Measurements from ENCODE around the gene PIGU.
A peak's percentile ranks its signal among the peaks of the same experiment; 100 is the strongest.

Gene PIGU

GRCh38 chr20:34561661-34562060 lies 115.2 kb downstream of the PIGU start:
- Histone ChIP-seq H3K9me3 (ENCODE audit: control insufficient read depth in 1 of 2, low read length in 2 of 2) (no peaks in the 10 kb centered on the region), H3K9ac (ENCODE audit: low read depth in 1 of 2, low read length in 2 of 2) (no peak overlapping the region), H3K36me3 (ENCODE audit: control insufficient read depth in 1 of 2, insufficient read depth in 2 of 2, low read length in 2 of 2) (peaks cover 0 to 15% of the 10 kb centered on the region in 2 donors), H3K4me3 (ENCODE audit: low read depth in 1 of 2, low read length in 2 of 2) (no peak overlapping the region), H3K27ac (ENCODE audit: low read depth, low read length) (no peak overlapping the region), H3K4me1 (ENCODE audit: control insufficient read depth in 1 of 2, insufficient read depth in 2 of 2, low read length in 2 of 2) (peaks cover 0 to 3% of the 10 kb centered on the region in 2 donors), H3K27me3 (ENCODE audit: control insufficient read depth in 1 of 2, insufficient read depth in 2 of 2, low read length in 2 of 2) (no peaks in the 10 kb centered on the region)

- no peak overlapping the region for H3K9ac ChIP-seq (ENCODE audit: low read depth in 1 of 2, low read length in 2 of 2)
- H3K4me3 ChIP-seq (ENCODE audit: low read depth in 1 of 2, low read length in 2 of 2): no peak overlapping the region
- no peak overlapping the region for H3K27ac ChIP-seq (ENCODE audit: low read depth, low read length)
- peaks cover 0 to 3% of the 10 kb centered on the region in 2 donors for H3K4me1 ChIP-seq (ENCODE audit: control insufficient read depth in 1 of 2, insufficient read depth in 2 of 2, low read length in 2 of 2)
- no peaks in the 10 kb centered on the region for H3K9me3 ChIP-seq (ENCODE audit: control insufficient read depth in 1 of 2, low read length in 2 of 2)
- no peaks in the 10 kb centered on the region for H3K27me3 ChIP-seq (ENCODE audit: control insufficient read depth in 1 of 2, insufficient read depth in 2 of 2, low read length in 2 of 2)
- peaks cover 0 to 7% of the 10 kb centered on the region in 2 donors for H3K36me3 ChIP-seq (ENCODE audit: control insufficient read depth in 1 of 2, insufficient read depth in 2 of 2, low read length in 2 of 2)
Measured at GRCh38 chr20:34560614-34561013, 116.3 kb downstream of the PIGU start.

GRCh38 chr20:34560141-34560523 lies 116.8 kb downstream of the PIGU start:
- no peak overlapping the region for H3K9ac ChIP-seq (ENCODE audit: low read depth in 1 of 2, low read length in 2 of 2)
- no peaks in the 10 kb centered on the region for H3K9me3 ChIP-seq (ENCODE audit: control insufficient read depth in 1 of 2, low read length in 2 of 2)
- peaks cover 0 to 3% of the 10 kb centered on the region in 2 donors for H3K4me1 ChIP-seq (ENCODE audit: control insufficient read depth in 1 of 2, insufficient read depth in 2 of 2, low read length in 2 of 2)
- no peak overlapping the region for H3K4me3 ChIP-seq (ENCODE audit: low read depth in 1 of 2, low read length in 2 of 2)
- H3K36me3 ChIP-seq (ENCODE audit: control insufficient read depth in 1 of 2, insufficient read depth in 2 of 2, low read length in 2 of 2): peaks cover 0 to 6% of the 10 kb centered on the region in 2 donors
- no peaks in the 10 kb centered on the region for H3K27me3 ChIP-seq (ENCODE audit: control insufficient read depth in 1 of 2, insufficient read depth in 2 of 2, low read length in 2 of 2)
- H3K27ac ChIP-seq (ENCODE audit: low read depth, low read length): no peak overlapping the region

GRCh38 chr20:34559311-34560140 lies 117.4 kb downstream of the PIGU start:
- Histone ChIP-seq H3K4me1 (ENCODE audit: control insufficient read depth in 1 of 2, insufficient read depth in 2 of 2, low read length in 2 of 2) (peaks cover 0 to 3% of the 10 kb centered on the region in 2 donors), H3K4me3 (ENCODE audit: low read depth in 1 of 2, low read length in 2 of 2) (no peak overlapping the region), H3K9ac (ENCODE audit: low read depth in 1 of 2, low read length in 2 of 2) (no peak overlapping the region), H3K27me3 (ENCODE audit: control insufficient read depth in 1 of 2, insufficient read depth in 2 of 2, low read length in 2 of 2) (no peaks in the 10 kb centered on the region), H3K9me3 (ENCODE audit: control insufficient read depth in 1 of 2, low read length in 2 of 2) (no peaks in the 10 kb centered on the region), H3K27ac (ENCODE audit: low read depth, low read length) (no peak overlapping the region), H3K36me3 (ENCODE audit: control insufficient read depth in 1 of 2, insufficient read depth in 2 of 2, low read length in 2 of 2) (peaks cover 0 to 6% of the 10 kb centered on the region in 2 donors)

GRCh38 chr20:34558320-34559218 lies 118.3 kb downstream of the PIGU start, which contains the start of gene MAP1LC3A:
MAP1LC3A (plus strand) TSS chr20:34558718; CDS start chr20:34558869, 151 bp downstream.
- Histone ChIP-seq H3K27ac (ENCODE audit: low read depth, low read length) (peak within 1 kb of the TSS; percentile 78), H3K9ac (ENCODE audit: low read depth in 1 of 2, low read length in 2 of 2) (peak within 1 kb of the TSS; percentile 75 to 89), H3K4me1 (ENCODE audit: control insufficient read depth in 1 of 2, insufficient read depth in 2 of 2, low read length in 2 of 2) (peaks cover 3 to 5% of the 10 kb centered on the region in 2 donors), H3K4me3 (ENCODE audit: low read depth in 1 of 2, low read length in 2 of 2) (peak within 1 kb of the TSS; percentile 76 to 86), H3K9me3 (ENCODE audit: control insufficient read depth in 1 of 2, low read length in 2 of 2) (no peaks in the 10 kb centered on the region), H3K36me3 (ENCODE audit: control insufficient read depth in 1 of 2, insufficient read depth in 2 of 2, low read length in 2 of 2) (peaks cover 0 to 6% of the 10 kb centered on the region in 2 donors), H3K27me3 (ENCODE audit: control insufficient read depth in 1 of 2, insufficient read depth in 2 of 2, low read length in 2 of 2) (no peaks in the 10 kb centered on the region)

GRCh38 chr20:34557936-34558319 lies 119.0 kb downstream of the PIGU start:
- Histone ChIP-seq H3K9ac (ENCODE audit: low read depth in 1 of 2, low read length in 2 of 2) (peak overlapping the region; percentile 75 to 89), H3K4me1 (ENCODE audit: control insufficient read depth in 1 of 2, insufficient read depth in 2 of 2, low read length in 2 of 2) (peaks cover 3 to 7% of the 10 kb centered on the region in 2 donors), H3K36me3 (ENCODE audit: control insufficient read depth in 1 of 2, insufficient read depth in 2 of 2, low read length in 2 of 2) (peaks cover 0 to 6% of the 10 kb centered on the region in 2 donors), H3K27me3 (ENCODE audit: control insufficient read depth in 1 of 2, insufficient read depth in 2 of 2, low read length in 2 of 2) (no peaks in the 10 kb centered on the region), H3K27ac (ENCODE audit: low read depth, low read length) (peak overlapping the region; percentile 78), H3K9me3 (ENCODE audit: control insufficient read depth in 1 of 2, low read length in 2 of 2) (no peaks in the 10 kb centered on the region), H3K4me3 (ENCODE audit: low read depth in 1 of 2, low read length in 2 of 2) (peak overlapping the region; percentile 76 to 86)

GRCh38 chr20:34553366-34553867 lies 123.5 kb downstream of the PIGU start:
- Histone ChIP-seq H3K27ac (ENCODE audit: low read depth, low read length) (no peak overlapping the region), H3K4me3 (ENCODE audit: low read depth in 1 of 2, low read length in 2 of 2) (no peak overlapping the region), H3K9me3 (ENCODE audit: control insufficient read depth in 1 of 2, low read length in 2 of 2) (no peaks in the 10 kb centered on the region), H3K27me3 (ENCODE audit: control insufficient read depth in 1 of 2, insufficient read depth in 2 of 2, low read length in 2 of 2) (no peaks in the 10 kb centered on the region), H3K9ac (ENCODE audit: low read depth in 1 of 2, low read length in 2 of 2) (no peak overlapping the region), H3K4me1 (ENCODE audit: control insufficient read depth in 1 of 2, insufficient read depth in 2 of 2, low read length in 2 of 2) (peaks cover 3 to 7% of the 10 kb centered on the region in 2 donors), H3K36me3 (ENCODE audit: control insufficient read depth in 1 of 2, insufficient read depth in 2 of 2, low read length in 2 of 2) (peaks cover 0 to 6% of the 10 kb centered on the region in 2 donors)

- H3K9me3 ChIP-seq (ENCODE audit: control insufficient read depth in 1 of 2, low read length in 2 of 2): no peaks in the 10 kb centered on the region
- H3K4me3 ChIP-seq (ENCODE audit: low read depth in 1 of 2, low read length in 2 of 2): no peak overlapping the region
- H3K36me3 ChIP-seq (ENCODE audit: control insufficient read depth in 1 of 2, insufficient read depth in 2 of 2, low read length in 2 of 2): peaks cover 0 to 6% of the 10 kb centered on the region in 2 donors
- H3K27me3 ChIP-seq (ENCODE audit: control insufficient read depth in 1 of 2, insufficient read depth in 2 of 2, low read length in 2 of 2): no peaks in the 10 kb centered on the region
- H3K9ac ChIP-seq (ENCODE audit: low read depth in 1 of 2, low read length in 2 of 2): no peak overlapping the region
- H3K4me1 ChIP-seq (ENCODE audit: control insufficient read depth in 1 of 2, insufficient read depth in 2 of 2, low read length in 2 of 2): peaks cover 4 to 15% of the 10 kb centered on the region in 2 donors
- no peak overlapping the region for H3K27ac ChIP-seq (ENCODE audit: low read depth, low read length)
Measured at GRCh38 chr20:34552569-34552968, 124.3 kb downstream of the PIGU start.

GRCh38 chr20:34549929-34550305 lies 127.0 kb downstream of the PIGU start:
- Histone ChIP-seq H3K4me1 (ENCODE audit: control insufficient read depth in 1 of 2, insufficient read depth in 2 of 2, low read length in 2 of 2) (peaks cover 3 to 18% of the 10 kb centered on the region in 2 donors), H3K4me3 (ENCODE audit: low read depth in 1 of 2, low read length in 2 of 2) (no peak overlapping the region), H3K36me3 (ENCODE audit: control insufficient read depth in 1 of 2, insufficient read depth in 2 of 2, low read length in 2 of 2) (peaks cover 0 to 6% of the 10 kb centered on the region in 2 donors), H3K27me3 (ENCODE audit: control insufficient read depth in 1 of 2, insufficient read depth in 2 of 2, low read length in 2 of 2) (no peaks in the 10 kb centered on the region), H3K9ac (ENCODE audit: low read depth in 1 of 2, low read length in 2 of 2) (no peak overlapping the region), H3K27ac (ENCODE audit: low read depth, low read length) (no peak overlapping the region), H3K9me3 (ENCODE audit: control insufficient read depth in 1 of 2, low read length in 2 of 2) (no peaks in the 10 kb centered on the region)
